Loucy (cell line): ENCODE results near the gene AHDC1.

ENCODE experiments used
- EZH2phosphoT487 ChIP-seq: fragments of 200-600 bp; IDR thresholded peaks from 2 replicates; pipeline ENCODE4 v1.6.1; 2018; ENCODE audit warnings: antibody characterized with exemption, mild to moderate bottlenecking, moderate library complexity, borderline replicate concordance
- TF ChIP-seq, protein P1 (sequence below): fragments of 200-600 bp; sonication (generic); conservative IDR thresholded peaks from 2 replicates; pipeline ENCODE4 v1.5.1; 2014; ENCODE audit warnings: mild to moderate bottlenecking, antibody characterized with exemption, low read length

DNA sequence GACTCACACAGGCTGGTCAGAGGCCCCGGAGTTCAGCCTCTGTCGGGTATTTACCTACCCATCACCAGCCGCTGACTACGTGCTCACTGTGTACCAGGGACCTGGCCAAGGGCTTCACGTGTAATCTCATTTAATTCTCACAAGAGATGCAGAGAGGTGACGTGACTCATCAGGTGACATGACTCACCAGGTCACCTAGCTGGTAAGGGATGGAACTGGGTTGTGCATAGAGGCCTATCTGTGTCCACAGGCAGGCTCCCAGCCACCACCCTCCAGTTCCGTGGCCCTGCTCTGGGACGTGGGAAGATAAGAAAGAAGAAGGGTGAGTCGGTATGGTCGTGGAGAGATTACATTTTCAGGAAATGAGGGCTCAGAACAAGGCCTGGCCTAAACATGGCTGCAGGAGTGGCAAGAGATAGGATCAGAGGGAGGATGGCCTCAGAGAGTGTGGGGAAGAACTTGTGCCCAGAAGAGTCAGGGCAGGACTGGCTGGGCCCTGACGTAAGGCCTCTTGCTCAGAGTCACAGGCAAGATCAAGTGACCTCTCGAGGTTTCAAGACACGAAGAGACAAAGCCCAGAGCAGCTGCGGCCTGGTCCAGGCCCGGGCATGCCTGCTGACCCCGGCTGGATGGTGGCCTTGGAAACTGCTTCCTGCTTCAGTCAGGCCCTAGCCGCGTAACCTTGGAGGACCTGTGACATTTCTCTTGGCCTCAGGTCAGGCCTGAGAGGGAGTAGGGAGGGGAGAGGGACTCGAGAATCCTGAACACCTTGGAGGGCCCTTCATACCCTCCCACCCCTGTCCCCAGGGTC lies 61.3 kb downstream of the AHDC1 start:
- TF ChIP-seq, protein P1, sequence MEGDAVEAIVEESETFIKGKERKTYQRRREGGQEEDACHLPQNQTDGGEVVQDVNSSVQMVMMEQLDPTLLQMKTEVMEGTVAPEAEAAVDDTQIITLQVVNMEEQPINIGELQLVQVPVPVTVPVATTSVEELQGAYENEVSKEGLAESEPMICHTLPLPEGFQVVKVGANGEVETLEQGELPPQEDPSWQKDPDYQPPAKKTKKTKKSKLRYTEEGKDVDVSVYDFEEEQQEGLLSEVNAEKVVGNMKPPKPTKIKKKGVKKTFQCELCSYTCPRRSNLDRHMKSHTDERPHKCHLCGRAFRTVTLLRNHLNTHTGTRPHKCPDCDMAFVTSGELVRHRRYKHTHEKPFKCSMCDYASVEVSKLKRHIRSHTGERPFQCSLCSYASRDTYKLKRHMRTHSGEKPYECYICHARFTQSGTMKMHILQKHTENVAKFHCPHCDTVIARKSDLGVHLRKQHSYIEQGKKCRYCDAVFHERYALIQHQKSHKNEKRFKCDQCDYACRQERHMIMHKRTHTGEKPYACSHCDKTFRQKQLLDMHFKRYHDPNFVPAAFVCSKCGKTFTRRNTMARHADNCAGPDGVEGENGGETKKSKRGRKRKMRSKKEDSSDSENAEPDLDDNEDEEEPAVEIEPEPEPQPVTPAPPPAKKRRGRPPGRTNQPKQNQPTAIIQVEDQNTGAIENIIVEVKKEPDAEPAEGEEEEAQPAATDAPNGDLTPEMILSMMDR, result no peak
- TF ChIP-seq EZH2phosphoT487, result no peak
